HEK293T (cell line): Measurements from ENCODE around the gene DHX40.

Source experiments
- BHLHE40 ChIP-seq: fragments of 450-650 bp; IDR thresholded peaks from 2 replicates; pipeline ENCODE4 v1.6.1; 2016; ENCODE audit warnings: mild to moderate bottlenecking, moderate library complexity, borderline replicate concordance
- LEF1 ChIP-seq: fragments of 450-650 bp; IDR thresholded peaks from 2 replicates; pipeline ENCODE4 v1.6.1; 2017; ENCODE audit warnings: mild to moderate bottlenecking, borderline replicate concordance
- SP1 ChIP-seq: fragments of 450-650 bp; IDR thresholded peaks from 2 replicates; pipeline ENCODE4 v1.6.1; 2017
- SUZ12 ChIP-seq: fragments of 450-650 bp; IDR thresholded peaks from 2 replicates; pipeline ENCODE4 v1.6.1; 2016; ENCODE audit warnings: mild to moderate bottlenecking

DNA sequence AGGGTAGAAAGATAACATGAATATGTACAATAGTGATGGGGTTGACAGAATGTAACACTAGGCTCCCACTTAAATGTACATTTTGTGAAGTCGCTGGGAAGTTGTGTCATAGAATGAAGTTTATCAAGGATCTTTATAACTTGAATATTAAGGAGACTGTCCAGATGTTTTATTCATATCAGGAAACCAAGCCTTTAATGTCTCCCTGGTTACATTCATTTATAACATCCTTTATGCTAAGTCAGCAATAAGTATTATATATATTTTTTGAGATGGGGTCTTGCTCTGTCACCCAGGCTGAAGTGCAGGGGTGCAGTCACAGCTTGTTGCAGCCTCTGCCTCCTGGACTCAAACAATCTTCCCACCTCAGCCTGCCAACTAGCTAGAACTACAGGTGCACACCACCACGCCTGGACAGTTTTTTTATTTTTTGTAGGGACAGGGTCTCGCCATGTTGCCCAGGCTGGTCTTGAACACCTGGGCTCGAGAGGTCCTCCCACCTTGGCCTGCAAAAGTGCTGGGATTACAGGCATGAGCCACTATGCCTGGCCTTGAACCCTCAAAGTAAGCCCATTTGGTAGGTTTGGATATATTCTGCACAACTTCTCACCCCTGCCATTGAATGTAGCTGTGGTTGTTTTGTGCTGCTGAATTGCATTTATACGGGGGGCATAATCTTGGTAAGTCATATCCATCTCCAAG lies 68.4 kb downstream of the DHX40 start:
- TF ChIP-seq LEF1 (no peak), SP1 (no peak), BHLHE40 (no peak), SUZ12 (no peak)
